GM12878 (cell line): ENCODE results near the gene MSI2. TPM values are rescaled to one million over a fixed set of nuclear protein-coding genes. Genes with fewer than 3 reads are reported as not detected.

ENCODE experiments used
- ATAC-seq: fragments of 200-7000 bp; cut with Tn5 transposase; 3 replicates; pipeline ENCODE4 v1.9.1; 2020; ENCODE audit warnings: mild to moderate bottlenecking, moderate library complexity
- BruUV-seq: library from RNA; stranded (reverse); fragments of 400-500 nt; replicated peaks from 2 replicates; lab custom pipeline; 2021; lab: Mats Ljungman, UMichigan
- CTCF ChIA-PET: fragments of 300-600 bp; sonication (Branson Sonifier 250); formaldehyde crosslinking; extraction: SDS; loops from one replicate; lab custom pipeline; 2021; ENCODE audit warnings: inconsistent platforms; lab: Yijun Ruan, JAX
- POLR2A ChIA-PET: fragments of 350-600 bp; formaldehyde crosslinking; extraction: SDS; loops from one replicate; lab custom pipeline; 2021; ENCODE audit warnings: inconsistent platforms; lab: Charles Lee
- RAD21 ChIA-PET: fragments of 300-600 bp; sonication (Branson Sonifier 250); formaldehyde crosslinking; loops from one replicate; lab custom pipeline; 2023; ENCODE audit warnings: antibody characterized with exemption; ENCODE audit not compliant: unreplicated experiment; lab: Charles Lee
- SMC1A ChIA-PET: fragments of 300-600 bp; sonication (Branson Sonifier 250); formaldehyde crosslinking; loops from one replicate; lab custom pipeline; 2023; ENCODE audit not compliant: unreplicated experiment, uncharacterized antibody; lab: Charles Lee
- DNase-seq: peaks from one replicate; pipeline ENCODE4 v3.0.0-alpha.2; 2011; ENCODE audit warnings: low read depth, low spot score
- FAIRE-seq: peaks from 3 replicates; lab custom pipeline; 2011; peaks lifted over from hg19 to GRCh38; lab: Jason Lieb, UNC
- H2AFZ ChIP-seq: 2 replicates; pipeline ENCODE4 v1.6.0; 2011; ENCODE audit warnings: low read depth, low read length, control low read depth; ENCODE audit not compliant: control insufficient read depth
- H3K27ac ChIP-seq: 2 replicates; pipeline ENCODE4 v1.5.1; 2011; ENCODE audit warnings: control low read depth; ENCODE audit not compliant: control insufficient read depth, insufficient read depth
- H3K27me3 ChIP-seq, 2 experiments: replicated peaks in 1 of 2; 2 replicates each; pipeline versions ENCODE4 v1.6.0 to v1.6.1; 2011; ENCODE audit warnings: low read length in 1 of 2; ENCODE audit not compliant: control insufficient read depth in 2 of 2, insufficient read depth in 2 of 2
- H3K36me3 ChIP-seq, 2 experiments: 2 replicates each; pipeline ENCODE4 v1.5.1; 2011; ENCODE audit warnings: low read length in 1 of 2; ENCODE audit not compliant: control insufficient read depth in 2 of 2, insufficient read depth in 2 of 2
- H3K4me1 ChIP-seq: 2 replicates; pipeline ENCODE4 v1.6.1; 2011; ENCODE audit warnings: mild to moderate bottlenecking, low read length, moderate library complexity, mixed read lengths; ENCODE audit not compliant: control insufficient read depth, insufficient read depth
- H3K4me2 ChIP-seq: 2 replicates; pipeline ENCODE4 v1.6.0; 2011; ENCODE audit warnings: control low read depth; ENCODE audit not compliant: control insufficient read depth, insufficient read depth
- H3K4me3 ChIP-seq: fragments of 200-600 bp; sonication (generic); 2 replicates; pipeline ENCODE4 v1.5.1; 2016
- H3K79me2 ChIP-seq: 2 replicates; pipeline ENCODE4 v1.6.0; 2011; ENCODE audit warnings: low read length; ENCODE audit not compliant: control insufficient read depth, insufficient read depth
- H3K9ac ChIP-seq: 2 replicates; pipeline ENCODE4 v1.8.0; 2011; ENCODE audit warnings: low read length, control low read depth, mixed read lengths; ENCODE audit not compliant: control insufficient read depth, insufficient read depth
- H3K9me3 ChIP-seq: replicated peaks from 3 replicates; pipeline ENCODE4 v1.5.1; 2011; ENCODE audit warnings: mild to moderate bottlenecking, low read length; ENCODE audit not compliant: control insufficient read depth, insufficient read depth
- H4K20me1 ChIP-seq: 2 replicates; pipeline ENCODE4 v1.6.0; 2011; ENCODE audit not compliant: control insufficient read depth, insufficient read depth
- BMI1 ChIP-seq: fragments of 450-650 bp; IDR thresholded peaks from 2 replicates; pipeline ENCODE4 v1.6.1; 2016; ENCODE audit warnings: mild to moderate bottlenecking, moderate library complexity, borderline replicate concordance
- CREM ChIP-seq: IDR thresholded peaks from 2 replicates; pipeline ENCODE4 v1.6.1; 2014; ENCODE audit warnings: antibody characterized with exemption, low read depth
- EP300 ChIP-seq, 2 experiments: fragments of 150-350 bp in 1 of 2; IDR thresholded peaks; 2 replicates each; pipeline ENCODE4 v1.6.1; 2011 to 2012; ENCODE audit warnings: low read depth in 2 of 2, low read length in 2 of 2, borderline replicate concordance in 1 of 2, improper control_type of control experiment in 1 of 2, inconsistent platforms in 1 of 2; ENCODE audit not compliant: control insufficient read depth in 1 of 2
- FOS ChIP-seq: IDR thresholded peaks from 3 replicates; pipeline ENCODE4 v1.6.1; 2011; ENCODE audit warnings: borderline replicate concordance; ENCODE audit not compliant: insufficient read length; ENCODE audit errors: extremely low read depth
- FOXM1 ChIP-seq: IDR thresholded peaks from 2 replicates; pipeline ENCODE4 v1.6.1; 2012; ENCODE audit warnings: low read depth, mild to moderate bottlenecking, inconsistent platforms, low read length, moderate library complexity
- GATAD2B ChIP-seq: fragments of 450-650 bp; conservative IDR thresholded peaks from 2 replicates; pipeline ENCODE4 v1.6.1; 2017; ENCODE audit warnings: low read depth, mild to moderate bottlenecking, moderate library complexity
- HDAC2 ChIP-seq: fragments of 200-600 bp; sonication (generic); IDR thresholded peaks from 2 replicates; pipeline ENCODE4 v1.6.1; 2017
- LARP7 ChIP-seq: fragments of 450-650 bp; IDR thresholded peaks from 2 replicates; pipeline ENCODE4 v1.6.1; 2017; ENCODE audit warnings: mild to moderate bottlenecking
- MAX ChIP-seq: IDR thresholded peaks from 2 replicates; pipeline ENCODE4 v1.6.1; 2012; ENCODE audit warnings: low read depth, low read length, improper control_type of control experiment
- MXI1 ChIP-seq: fragments of 150-350 bp; IDR thresholded peaks from 2 replicates; pipeline ENCODE4 v1.6.1; 2011; ENCODE audit warnings: low read depth, mild to moderate bottlenecking, inconsistent platforms, low read length, improper control_type of control experiment
- RAD51 ChIP-seq: fragments of 450-650 bp; IDR thresholded peaks from 2 replicates; pipeline ENCODE4 v1.6.1; 2016; ENCODE audit warnings: moderate library complexity, mild to moderate bottlenecking, inconsistent platforms
- RB1 ChIP-seq: fragments of 450-650 bp; formaldehyde crosslinking; IDR thresholded peaks from 2 replicates; pipeline ENCODE4 v1.6.1; 2017; ENCODE audit warnings: mild to moderate bottlenecking, borderline replicate concordance
- ZBTB11 ChIP-seq: fragments of 450-650 bp; formaldehyde crosslinking; IDR thresholded peaks from 2 replicates; pipeline ENCODE4 v1.5.0; 2022; ENCODE audit warnings: mild to moderate bottlenecking, missing genetic modification characterization
- ZNF687 ChIP-seq: fragments of 450-650 bp; IDR thresholded peaks from 2 replicates; pipeline ENCODE4 v1.6.1; 2017; ENCODE audit warnings: mild to moderate bottlenecking, moderate library complexity
- WGBS: methylation state at CpG from one replicate; pipeline ENCODE4 v1.1.6; 2016; ENCODE audit warnings: low lambda C conversion rate; ENCODE audit not compliant: insufficient replicate concordance, insufficient coverage; ENCODE audit errors: missing lambda C conversion rate; 5-methylcytosine and 5-hydroxymethylcytosine counted together
- in situ Hi-C: fragments of 300-500 bp; cut with MboI; formaldehyde crosslinking; loops from 9 replicates; pipeline ENCODE4 v1.14.3; 2018; ENCODE audit warnings: mixed read lengths
- intact Hi-C: fragments of 100-400 bp; cut with micrococcal nuclease; formaldehyde crosslinking; loops from one replicate; pipeline ENCODE4 v1.14.2; 2022; ENCODE audit not compliant: unreplicated experiment
- polyA plus RNA-seq, 11 experiments: library from polyadenylated mRNA; depleted of rRNA in 4 of 11; unstranded in 6 of 11; stranded (reverse) in 5 of 11; fragments of >200 nt; fragmentation: Nextera tagmentation in 4 of 11; fragmentation: Illumina TruSeq in 1 of 11; extraction: Ambion mirVana in 4 of 11; extraction: Trizol in 1 of 11; gene quantifications; 1 replicate in 1 of 11; 2 replicates in 10 of 11; pipeline versions ENCODE4 v1.2.1 to v1.2.3, GENCODE V29; 2011 to 2016; ENCODE audit warnings: inconsistent platforms in 2 of 11, missing spikeins in 2 of 11, low read depth in 1 of 11
- total RNA-seq, 4 experiments: library from RNA; depleted of rRNA in 3 of 4; stranded (reverse); fragments of >200 nt in 3 of 4; fragmentation: Illumina TruSeq in 1 of 4; extraction: Trizol in 1 of 4; gene quantifications; 2 replicates each; pipeline versions ENCODE4 v1.2.1 to v1.2.3, GENCODE V29; 2013 to 2021

MSI2 gene
- total and polyA plus RNA-seq, 10 of the 15 experiments (the other 5 are each of a cell fraction or from before 2014, with no cell fraction given), result 6.1 to 76.1 (median 42.0) TPM

GRCh38 chr17:57356719-57357391 is 100.5 kb downstream of the MSI2 start:
- H3K27me3 ChIP-seq, result no peaks in the 10 kb centered on the region
- BruUV-seq, result TSS peak; percentile 93
- no peaks in the 10 kb centered on the region for H4K20me1 ChIP-seq
- H2AFZ ChIP-seq, result no peak overlapping the region
- peaks cover 53% of the 10 kb centered on the region for H3K79me2 ChIP-seq
- no peaks in the 10 kb centered on the region; a peak in 1 of 4 replicates for H3K36me3 ChIP-seq
- H3K4me3 ChIP-seq, result peak overlapping the region; percentile 40
- ChIA-PET CTCF (interaction anchor here (0.8 to 4.7 kb wide), 16 partner anchors 9 to 195 kb away, joined by 3 to 33 read pairs (median 4); no protein-coding TSS in a partner anchor), POLR2A (interaction anchor here (0.6 to 7.9 kb wide), 11 partner anchors 12 to 112 kb away, joined by 3 to 80 read pairs (median 5); partner anchors contain the start of gene MSI2), SMC1A (interaction anchor here (0.6 to 9.0 kb wide), 28 partner anchors 8 to 391 kb away, joined by 3 to 141 read pairs (median 6); no protein-coding TSS in a partner anchor), RAD21 (interaction anchor here (0.6 to 7.4 kb wide), 27 partner anchors 8 to 472 kb away, joined by 3 to 103 read pairs (median 5); partner anchors contain the start of gene MSI2)
- peaks cover 59% of the 10 kb centered on the region for H3K4me1 ChIP-seq
- in situ Hi-C loops (no loop called here), intact Hi-C loops (loop anchor here (1.0 to 5.0 kb wide), 7 partner anchors 9 to 106 kb away; partner anchors contain the start of gene MSI2)
- peak; percentile 78 for ATAC-seq
- 8% methylated on average over 16 of the region's 16 CpGs for WGBS
- peak overlapping the region; percentile 96 for H3K27ac ChIP-seq
- no peak for DNase-seq
- peak; percentile 62 for FAIRE-seq
- peak overlapping the region; percentile 92 for H3K4me2 ChIP-seq
- H3K9ac ChIP-seq, result peak overlapping the region; percentile 79
- H3K9me3 ChIP-seq, result no peaks in the 10 kb centered on the region
- TF ChIP-seq RAD51, result peak; percentile 42; the same call in 1 of the 2 replicates
- TF ChIP-seq FOS, result no peak
- TF ChIP-seq EP300 (IDR thresholded peaks at IDR 0.05; ENCODE audit: borderline replicate concordance in 1 of 2, control insufficient read depth in 1 of 2, low read depth in 2 of 2, low read length in 2 of 2), result peak in 1 of 2 experiments; percentile 73; a peak in 1 of 4 replicates
- peak; percentile 67; the same call in 1 of the 2 replicates for TF ChIP-seq MXI1
- peak; percentile 37; the same call in 1 of the 2 replicates for TF ChIP-seq GATAD2B
- TF ChIP-seq MAX, result no peak; the same call in 1 of the 2 replicates
- TF ChIP-seq HDAC2, result 0 out of 2 replicates have a peak, but pooled peaks have one; percentile 37
- TF ChIP-seq ZNF687, result no peak; the same call in 1 of the 2 replicates
- TF ChIP-seq LARP7, result peak; percentile 82
- peak; percentile 31; the same call in 1 of the 2 replicates for TF ChIP-seq BMI1
- no peak for TF ChIP-seq ZBTB11
- no peak for TF ChIP-seq RB1
- TF ChIP-seq FOXM1, result 0 out of 2 replicates have a peak, but pooled peaks have one; percentile 14
- no peak for TF ChIP-seq CREM
